Suprapubic skin (tissue), 4 donors: ENCODE results near the gene CACNA1I. TPM values are rescaled to one million over a fixed set of nuclear protein-coding genes. Genes with fewer than 3 reads are reported as not detected.

Experiments
- DNase-seq, 2 donors: peaks; one replicate each; pipeline ENCODE4 v3.0.0-alpha.2; 2019; ENCODE audit warnings: low spot score in 2 of 2
- H3K27ac ChIP-seq: fragments of 200-600 bp; sonication (generic); one replicate; pipeline ENCODE4 v1.5.1; 2019
- H3K27me3 ChIP-seq: fragments of 200-600 bp; sonication (generic); one replicate; pipeline ENCODE4 v1.5.1; 2019
- H3K36me3 ChIP-seq: fragments of 200-600 bp; sonication (generic); one replicate; pipeline ENCODE4 v1.5.1; 2019
- H3K4me1 ChIP-seq: fragments of 200-600 bp; sonication (generic); one replicate; pipeline ENCODE4 v1.5.1; 2019
- H3K4me3 ChIP-seq: fragments of 200-600 bp; sonication (generic); one replicate; pipeline ENCODE4 v1.5.1; 2019; ENCODE audit warnings: mild to moderate bottlenecking
- H3K9me3 ChIP-seq: fragments of 200-600 bp; sonication (generic); one replicate; pipeline ENCODE4 v1.5.1; 2019
- EP300 ChIP-seq: sonication (generic); formaldehyde crosslinking; IDR thresholded peaks from one replicate; pipeline ENCODE4 v1.6.1; 2017; ENCODE audit warnings: antibody characterized with exemption
- POLR2A ChIP-seq, 2 donors: fragments of 450-650 bp; IDR thresholded peaks; one replicate each; pipeline ENCODE4 v1.6.1; 2017; ENCODE audit warnings: antibody characterized with exemption in 2 of 2, mild to moderate bottlenecking in 2 of 2, moderate library complexity in 2 of 2
- POLR2AphosphoS5 ChIP-seq, 3 donors: sonication (generic); formaldehyde crosslinking; IDR thresholded peaks; one replicate each; pipeline ENCODE4 v1.6.1; 2017; ENCODE audit warnings: antibody characterized with exemption in 3 of 3
- WGBS: methylation state at CpG from one replicate; pipeline ENCODE4 v1.1.5; 2018; 5-methylcytosine and 5-hydroxymethylcytosine counted together
- total RNA-seq, 4 donors: library from RNA; depleted of rRNA; stranded (reverse); fragments of >200 nt; gene quantifications; one replicate each; pipeline ENCODE4 v1.1.0, GENCODE V29; 2016
- TF ChIP-seq, protein P1 (sequence below), 2 donors: fragments of 200-600 bp in 1 of 2; fragments of 450-650 bp in 1 of 2; sonication (generic) in 1 of 2; IDR thresholded peaks; one replicate each; pipeline ENCODE4 v1.5.1; 2016 to 2019; ENCODE audit warnings: antibody characterized with exemption in 2 of 2, mild to moderate bottlenecking in 1 of 2, moderate library complexity in 1 of 2

CACNA1I gene
- total RNA-seq, 4 donors from 2014 or later, result 0.08 to 0.80 (median 0.17) TPM; not detected in 1

DNA sequence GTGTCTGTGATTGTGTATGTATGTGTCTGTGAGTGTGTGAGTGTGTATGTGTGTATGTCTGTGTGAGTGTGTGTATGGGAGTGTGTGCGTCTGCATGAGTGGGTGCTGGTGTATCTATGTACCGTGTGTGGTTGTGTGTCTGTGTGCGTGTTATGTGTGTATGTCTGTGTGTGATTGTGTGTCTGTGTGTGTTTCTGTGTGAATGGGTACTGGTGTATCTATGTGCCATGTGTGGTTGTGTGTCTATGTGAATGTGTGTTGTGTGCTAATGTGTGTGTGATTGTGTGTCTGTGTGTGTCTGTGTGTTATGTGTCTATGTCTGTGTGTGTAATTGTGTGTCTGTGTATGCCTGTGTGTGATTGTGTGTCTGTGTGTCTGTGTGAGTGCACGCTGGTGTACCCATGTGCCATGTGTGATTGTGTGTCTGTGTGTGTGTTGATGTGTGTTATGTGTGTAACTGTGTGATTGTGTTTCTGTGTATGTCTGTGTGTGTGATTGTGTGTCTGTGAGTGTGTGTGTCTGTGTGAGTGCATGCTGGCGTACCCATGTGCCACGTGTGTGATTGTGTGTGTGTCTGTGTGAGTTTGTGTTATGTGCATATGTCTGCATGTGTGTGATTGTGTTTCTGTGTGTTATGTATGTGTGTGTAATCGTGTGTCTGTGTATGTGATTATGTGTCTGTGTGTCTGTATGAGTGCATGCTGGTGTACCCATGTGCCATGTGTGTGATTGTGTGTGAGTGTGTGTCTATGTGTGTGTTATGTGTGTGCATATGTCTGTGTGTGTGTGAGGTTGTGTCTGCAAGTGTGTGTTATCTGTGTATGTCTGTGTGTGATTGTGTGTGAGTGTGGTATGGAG is 6.8 kb upstream of the CACNA1I start:
- Histone ChIP-seq H3K9me3 (no peaks in the 10 kb centered on the region), H3K4me1 (no peaks in the 10 kb centered on the region), H3K36me3 (no peaks in the 10 kb centered on the region), H3K27me3 (peaks cover 26% of the 10 kb centered on the region), H3K4me3 (no peak overlapping the region), H3K27ac (no peak overlapping the region)
- TF ChIP-seq, protein P1, sequence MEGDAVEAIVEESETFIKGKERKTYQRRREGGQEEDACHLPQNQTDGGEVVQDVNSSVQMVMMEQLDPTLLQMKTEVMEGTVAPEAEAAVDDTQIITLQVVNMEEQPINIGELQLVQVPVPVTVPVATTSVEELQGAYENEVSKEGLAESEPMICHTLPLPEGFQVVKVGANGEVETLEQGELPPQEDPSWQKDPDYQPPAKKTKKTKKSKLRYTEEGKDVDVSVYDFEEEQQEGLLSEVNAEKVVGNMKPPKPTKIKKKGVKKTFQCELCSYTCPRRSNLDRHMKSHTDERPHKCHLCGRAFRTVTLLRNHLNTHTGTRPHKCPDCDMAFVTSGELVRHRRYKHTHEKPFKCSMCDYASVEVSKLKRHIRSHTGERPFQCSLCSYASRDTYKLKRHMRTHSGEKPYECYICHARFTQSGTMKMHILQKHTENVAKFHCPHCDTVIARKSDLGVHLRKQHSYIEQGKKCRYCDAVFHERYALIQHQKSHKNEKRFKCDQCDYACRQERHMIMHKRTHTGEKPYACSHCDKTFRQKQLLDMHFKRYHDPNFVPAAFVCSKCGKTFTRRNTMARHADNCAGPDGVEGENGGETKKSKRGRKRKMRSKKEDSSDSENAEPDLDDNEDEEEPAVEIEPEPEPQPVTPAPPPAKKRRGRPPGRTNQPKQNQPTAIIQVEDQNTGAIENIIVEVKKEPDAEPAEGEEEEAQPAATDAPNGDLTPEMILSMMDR (IDR thresholded peaks at IDR 0.05), result no peak
- no peak for TF ChIP-seq POLR2AphosphoS5 (IDR thresholded peaks at IDR 0.05)
- no peak for TF ChIP-seq EP300
- no peak for TF ChIP-seq POLR2A (IDR thresholded peaks at IDR 0.05)
- DNase-seq, result no peak
- 80% methylated on average over 7 of the region's 7 CpGs for WGBS

DNA sequence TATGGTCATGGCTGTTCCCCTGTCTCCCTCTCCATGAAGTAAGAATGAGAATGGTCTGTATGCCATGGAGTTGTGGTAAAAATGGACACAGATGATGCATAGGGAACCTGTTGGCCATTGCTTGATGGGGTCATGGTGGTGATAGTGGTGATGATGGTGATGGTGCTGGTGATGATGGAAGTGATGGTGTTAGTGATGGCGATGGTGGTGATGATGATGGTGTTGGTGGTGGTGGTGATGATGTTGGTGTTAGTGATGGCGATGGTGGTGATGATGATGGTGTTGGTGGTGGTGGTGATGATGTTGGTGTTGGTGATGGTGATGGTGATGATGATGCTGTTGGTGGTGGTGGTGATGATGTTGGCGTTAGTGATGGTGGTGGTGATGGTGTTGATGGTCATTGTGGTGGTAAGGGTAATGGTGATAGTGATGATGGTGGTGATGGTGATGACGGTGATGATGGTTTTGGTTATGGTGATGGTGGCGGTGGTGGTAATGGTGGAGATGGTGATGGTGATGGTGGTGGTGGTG is 5.1 kb upstream of the CACNA1I start:
- H3K27ac ChIP-seq, result no peak overlapping the region
- TF ChIP-seq POLR2AphosphoS5 (IDR thresholded peaks at IDR 0.05), result no peak
- TF ChIP-seq EP300, result no peak
- TF ChIP-seq POLR2A (IDR thresholded peaks at IDR 0.05), result no peak
- TF ChIP-seq, protein P1 (IDR thresholded peaks at IDR 0.05), result no peak
- H3K4me3 ChIP-seq, result no peak overlapping the region
- peaks cover 11% of the 10 kb centered on the region for H3K27me3 ChIP-seq
- 95% methylated on average over 5 of the region's 5 CpGs for WGBS
- no peak for DNase-seq
- no peaks in the 10 kb centered on the region for H3K36me3 ChIP-seq
- no peaks in the 10 kb centered on the region for H3K9me3 ChIP-seq
- H3K4me1 ChIP-seq, result no peaks in the 10 kb centered on the region

- no peak for DNase-seq
- Histone ChIP-seq H3K27me3 (peaks cover 14% of the 10 kb centered on the region), H3K27ac (no peak overlapping the region), H3K4me1 (no peaks in the 10 kb centered on the region), H3K9me3 (no peaks in the 10 kb centered on the region), H3K4me3 (no peak overlapping the region), H3K36me3 (no peaks in the 10 kb centered on the region)
- WGBS, result 48% methylated on average over 14 of the region's 14 CpGs
- TF ChIP-seq POLR2A (IDR thresholded peaks at IDR 0.05), result no peak
- TF ChIP-seq EP300, result no peak
- TF ChIP-seq, protein P1 (IDR thresholded peaks at IDR 0.05), result no peak
- TF ChIP-seq POLR2AphosphoS5 (IDR thresholded peaks at IDR 0.05), result no peak
Observed at GRCh38 chr22:39567135-39567946, 3.2 kb upstream of the CACNA1I start.

- WGBS, result 81% methylated on average over 19 of the region's 19 CpGs
- no peaks in the 10 kb centered on the region for H3K4me1 ChIP-seq
Observed at GRCh38 chr22:39568278-39568981, 2.1 kb upstream of the CACNA1I start.

More at GRCh38 chr22:39568278-39568981, 2.1 kb upstream of the CACNA1I start:
- no peaks in the 10 kb centered on the region for H3K36me3 ChIP-seq
- no peaks in the 10 kb centered on the region for H3K9me3 ChIP-seq
- H3K4me3 ChIP-seq, result no peak overlapping the region
- TF ChIP-seq POLR2A (IDR thresholded peaks at IDR 0.05) (no peak), EP300 (no peak), POLR2AphosphoS5 (IDR thresholded peaks at IDR 0.05) (no peak)
- TF ChIP-seq, protein P1 (IDR thresholded peaks at IDR 0.05), result no peak
- no peak overlapping the region for H3K27ac ChIP-seq
- peaks cover 7% of the 10 kb centered on the region for H3K27me3 ChIP-seq
- no peak for DNase-seq
